Activated CD4-positive, alpha-beta T cell treated with anti-CD3 and anti-CD28 coated beads, Interleukin-2, amount 10 ng/mL, durations not matched to agents 7 days and 5 days (primary cell): Measurements from ENCODE around the gene RAD51D. TPM values are rescaled to one million over a fixed set of nuclear protein-coding genes. Genes with fewer than 3 reads are reported as not detected.
A peak's percentile ranks its signal among the peaks of the same experiment; 100 is the strongest.
"Not testable (repeated sequence)": the region's sequence is repeated elsewhere in the genome, so short reads cannot be mapped to it uniquely, and the experiment has no call there.

ENCODE experiments used
- CTCF ChIA-PET: fragments of 350-600 bp; sonication (Branson Sonifier 250); formaldehyde crosslinking; loops from one replicate; lab custom pipeline; 2021; ENCODE audit warnings: antibody characterized with exemption; lab: Charles Lee
- POLR2A ChIA-PET: fragments of 350-600 bp; sonication (Branson Sonifier 250); formaldehyde crosslinking; loops from one replicate; lab custom pipeline; 2021; ENCODE audit warnings: antibody characterized with exemption; lab: Charles Lee
- DNase-seq: peaks from one replicate; pipeline ENCODE4 v3.0.0-alpha.2; 2020
- H3K27ac Mint-ChIP-seq: one replicate; pipeline ENCODE4 v1.8.0; 2021; ENCODE audit warnings: mild to moderate bottlenecking, moderate library complexity, mixed read lengths
- H3K27me3 Mint-ChIP-seq: one replicate; pipeline ENCODE4 v1.8.0; 2021; ENCODE audit warnings: mixed read lengths
- H3K36me3 Mint-ChIP-seq: one replicate; pipeline ENCODE4 v1.8.0; 2021; ENCODE audit warnings: low read depth, mixed read lengths
- H3K4me1 Mint-ChIP-seq: one replicate; pipeline ENCODE4 v1.8.0; 2021; ENCODE audit warnings: mixed read lengths
- H3K4me3 Mint-ChIP-seq: one replicate; pipeline ENCODE4 v1.8.0; 2021; ENCODE audit warnings: mild to moderate bottlenecking, moderate library complexity, mixed read lengths
- H3K9me3 Mint-ChIP-seq: one replicate; pipeline ENCODE4 v1.8.0; 2021; ENCODE audit warnings: mixed read lengths
- total RNA-seq, 2 experiments: library from RNA; stranded (reverse); gene quantifications; one replicate each; pipeline ENCODE4 v1.2.3, GENCODE V29; 2021

RAD51D gene
- total RNA-seq, 2 experiments from 2014 or later: 26.7 to 41.6 TPM

GRCh38 chr17:35154196-35155165 lies 34.8 kb upstream of the RAD51D start:
- CTCF ChIA-PET: interaction anchor here (0.8 to 1.0 kb wide), 2 partner anchors 11 to 20 kb away, joined by 3 read pairs; no protein-coding TSS in a partner anchor

GRCh38 chr17:35152421-35153140 lies 32.9 kb upstream of the RAD51D start:
- ChIA-PET POLR2A (no interaction called here), CTCF (interaction anchor here (0.8 kb wide), 1 partner anchor 61 kb away, joined by 5 read pairs; no protein-coding TSS in a partner anchor)
- H3K4me3 Mint-ChIP-seq: no peak overlapping the region
- no peaks in the 10 kb centered on the region for H3K9me3 Mint-ChIP-seq
- H3K27ac Mint-ChIP-seq: no peak overlapping the region
- peaks cover 6% of the 10 kb centered on the region for H3K27me3 Mint-ChIP-seq
- no peak for DNase-seq
- no peaks in the 10 kb centered on the region for H3K36me3 Mint-ChIP-seq
- H3K4me1 Mint-ChIP-seq: peaks cover 3% of the 10 kb centered on the region

More at GRCh38 chr17:35154196-35155165, 34.8 kb upstream of the RAD51D start:
- Mint-ChIP-seq H3K4me1 (peaks cover 9% of the 10 kb centered on the region), H3K27me3 (peaks cover 9% of the 10 kb centered on the region), H3K36me3 (no peaks in the 10 kb centered on the region), H3K27ac (no peak overlapping the region), H3K9me3 (peaks cover 3% of the 10 kb centered on the region), H3K4me3 (no peak overlapping the region)
- POLR2A ChIA-PET: no interaction called here
- no peak for DNase-seq

- POLR2A ChIA-PET, H3K27me3 Mint-ChIP-seq, H3K9me3 Mint-ChIP-seq, H3K4me1 Mint-ChIP-seq, H3K27ac Mint-ChIP-seq, H3K36me3 Mint-ChIP-seq, DNase-seq, H3K4me3 Mint-ChIP-seq: not testable (repeated sequence)
- CTCF ChIA-PET: interaction anchor here (1.1 kb wide), 1 partner anchor 10 kb away, joined by 3 read pairs; no protein-coding TSS in a partner anchor
Observed at GRCh38 chr17:35151080-35151479, 31.4 kb upstream of the RAD51D start.

GRCh38 chr17:35149941-35150340 lies 30.3 kb upstream of the RAD51D start:
- no peaks in the 10 kb centered on the region for H3K9me3 Mint-ChIP-seq
- no peak overlapping the region for H3K27ac Mint-ChIP-seq
- CTCF ChIA-PET: interaction anchor here (1.1 to 1.2 kb wide), 2 partner anchors 8 to 9 kb away, joined by 3 to 4 read pairs; no protein-coding TSS in a partner anchor
- no peaks in the 10 kb centered on the region for H3K4me1 Mint-ChIP-seq
- H3K27me3 Mint-ChIP-seq: peaks cover 6% of the 10 kb centered on the region
- no peak overlapping the region for H3K4me3 Mint-ChIP-seq
- H3K36me3 Mint-ChIP-seq: no peaks in the 10 kb centered on the region
- no peak for DNase-seq
- POLR2A ChIA-PET: no interaction called here

- Mint-ChIP-seq H3K36me3 (no peaks in the 10 kb centered on the region), H3K4me3 (no peak overlapping the region), H3K27me3 (peaks cover 2% of the 10 kb centered on the region), H3K27ac (no peak overlapping the region), H3K9me3 (no peaks in the 10 kb centered on the region), H3K4me1 (peaks cover 6% of the 10 kb centered on the region)
- no peak for DNase-seq
- POLR2A ChIA-PET: no interaction called here
- CTCF ChIA-PET: interaction anchor here (1.0 to 1.9 kb wide), 5 partner anchors 8 to 26 kb away, joined by 3 to 4 read pairs (median 3); no protein-coding TSS in a partner anchor
Observed at GRCh38 chr17:35148144-35148543, 28.5 kb upstream of the RAD51D start.

- DNase-seq: no peak
- Mint-ChIP-seq H3K9me3 (no peaks in the 10 kb centered on the region), H3K27me3 (no peaks in the 10 kb centered on the region), H3K4me3 (no peak within 1 kb of the TSS), H3K4me1 (peaks cover 8% of the 10 kb centered on the region), H3K36me3 (no peaks in the 10 kb centered on the region), H3K27ac (no peak within 1 kb of the TSS)
- CTCF ChIA-PET: interaction anchor here (1.1 to 1.9 kb wide), 3 partner anchors 9 to 17 kb away, joined by 3 to 4 read pairs (median 4); no protein-coding TSS in a partner anchor
- POLR2A ChIA-PET: no interaction called here
Observed at GRCh38 chr17:35147375-35147905, 27.8 kb upstream of the RAD51D start, which contains the start of gene UNC45B. Gene UNC45B, plus strand, starts transcription at chr17:35147817. Its CDS starts 447 bp downstream, at chr17:35148264.

GRCh38 chr17:35146214-35146833 lies 26.7 kb upstream of the RAD51D start:
- no peak for DNase-seq
- CTCF ChIA-PET: interaction anchor here (1.9 kb wide), 1 partner anchor 10 kb away, joined by 4 read pairs; no protein-coding TSS in a partner anchor
- Mint-ChIP-seq H3K36me3 (no peaks in the 10 kb centered on the region), H3K4me1 (peaks cover 13% of the 10 kb centered on the region), H3K9me3 (no peaks in the 10 kb centered on the region), H3K27me3 (no peaks in the 10 kb centered on the region), H3K4me3 (no peak overlapping the region), H3K27ac (no peak overlapping the region)
- POLR2A ChIA-PET: interaction anchor here (0.7 kb wide), 1 partner anchor 226 kb away, joined by 3 read pairs; no protein-coding TSS in a partner anchor

GRCh38 chr17:35144840-35145239 lies 25.2 kb upstream of the RAD51D start:
- no peak overlapping the region for H3K4me3 Mint-ChIP-seq
- DNase-seq: no peak
- ChIA-PET CTCF (interaction anchor here (0.7 kb wide), 1 partner anchor 93 kb away, joined by 4 read pairs; no protein-coding TSS in a partner anchor), POLR2A (no interaction called here)
- H3K4me1 Mint-ChIP-seq: peaks cover 19% of the 10 kb centered on the region
- no peaks in the 10 kb centered on the region for H3K27me3 Mint-ChIP-seq
- H3K27ac Mint-ChIP-seq: no peak overlapping the region
- no peaks in the 10 kb centered on the region for H3K36me3 Mint-ChIP-seq
- no peaks in the 10 kb centered on the region for H3K9me3 Mint-ChIP-seq

GRCh38 chr17:35142467-35142796 lies 22.8 kb upstream of the RAD51D start:
- Mint-ChIP-seq H3K27ac (peak overlapping the region; percentile 84), H3K27me3 (no peaks in the 10 kb centered on the region), H3K36me3 (peaks cover 10% of the 10 kb centered on the region), H3K4me1 (peaks cover 19% of the 10 kb centered on the region), H3K4me3 (peak overlapping the region; percentile 80), H3K9me3 (no peaks in the 10 kb centered on the region)
- ChIA-PET CTCF (interaction anchor here (0.9 kb wide), 1 partner anchor 161 kb away, joined by 4 read pairs; no protein-coding TSS in a partner anchor), POLR2A (no interaction called here)
- DNase-seq: no peak

- CTCF ChIA-PET: interaction anchor here (0.7 to 1.7 kb wide), 10 partner anchors 9 to 566 kb away, joined by 3 to 8 read pairs (median 4); no protein-coding TSS in a partner anchor
- H3K4me3 Mint-ChIP-seq: peak within 1 kb of the TSS; percentile 80
- peaks cover 19% of the 10 kb centered on the region for H3K4me1 Mint-ChIP-seq
- POLR2A ChIA-PET: no interaction called here
- H3K9me3 Mint-ChIP-seq: no peaks in the 10 kb centered on the region
- no peaks in the 10 kb centered on the region for H3K27me3 Mint-ChIP-seq
- peaks cover 13% of the 10 kb centered on the region for H3K36me3 Mint-ChIP-seq
- DNase-seq: peak; percentile 87
- peak within 1 kb of the TSS; percentile 84 for H3K27ac Mint-ChIP-seq
Observed at GRCh38 chr17:35141681-35142466, 22.2 kb upstream of the RAD51D start, which contains the start of gene NLE1. Gene NLE1, minus strand, starts transcription at chr17:35142303. Its CDS starts 28 bp downstream, at chr17:35142275.

- Mint-ChIP-seq H3K27me3 (no peaks in the 10 kb centered on the region), H3K27ac (no peak overlapping the region), H3K4me1 (peaks cover 13% of the 10 kb centered on the region), H3K9me3 (no peaks in the 10 kb centered on the region), H3K36me3 (peaks cover 41% of the 10 kb centered on the region), H3K4me3 (no peak overlapping the region)
- ChIA-PET POLR2A (no interaction called here), CTCF (interaction anchor here (1.2 kb wide), 1 partner anchor 626 kb away, joined by 4 read pairs; no protein-coding TSS in a partner anchor)
- DNase-seq: no peak
Observed at GRCh38 chr17:35138218-35138617, 18.6 kb upstream of the RAD51D start.
